ENCODE results near the gene BICDL1.
A peak's percentile ranks its signal among the peaks of the same experiment; 100 is the strongest.
"Not testable (repeated sequence)": the region's sequence is repeated elsewhere in the genome, so short reads cannot be mapped to it uniquely, and the experiment has no call there.

Gene BICDL1

DNA sequence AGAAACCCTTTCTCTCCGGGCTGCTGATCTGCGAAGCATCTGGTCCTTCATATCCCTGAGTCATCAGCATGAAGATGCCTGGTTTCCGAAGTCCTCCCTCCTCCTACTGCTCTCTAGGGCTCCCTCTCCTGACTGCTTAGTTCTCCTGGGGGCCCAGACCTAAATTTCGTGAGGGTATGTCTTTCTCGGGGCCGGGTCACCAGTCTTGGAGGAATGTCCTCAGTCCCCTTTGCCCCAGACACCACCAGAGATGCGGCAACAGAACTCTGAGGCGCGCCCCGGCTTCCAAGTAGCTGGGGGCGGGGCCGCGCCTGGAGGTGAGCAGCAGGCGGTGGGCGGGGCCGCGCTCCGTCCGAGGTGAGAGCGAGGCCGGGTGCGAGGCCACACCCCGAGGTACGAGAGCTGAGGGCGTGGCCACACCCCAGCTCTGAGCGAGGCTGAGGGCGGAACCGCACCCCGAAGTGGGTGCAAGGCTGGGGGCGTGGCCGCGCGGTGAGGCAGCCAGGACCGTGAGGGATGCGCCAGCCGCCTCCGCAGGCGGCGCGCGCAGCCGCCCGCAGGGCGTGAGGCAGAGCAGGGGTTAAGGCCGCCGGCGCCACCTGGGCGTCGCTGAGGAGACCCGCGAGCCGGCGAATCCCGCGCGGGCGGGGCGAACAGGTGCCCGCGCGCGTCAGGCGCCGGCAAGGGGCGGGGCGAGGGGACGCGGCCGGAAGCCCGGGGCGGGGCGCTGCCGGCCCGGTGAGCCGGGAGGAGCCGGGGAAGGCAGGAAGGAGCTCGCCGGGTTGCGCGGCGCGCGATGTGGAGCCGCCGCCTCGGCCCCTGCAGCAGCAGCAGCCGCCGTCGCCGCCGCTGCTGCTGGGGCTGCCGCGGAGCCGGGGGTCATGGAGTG, at the start of gene BICDL1:
TSS of gene BICDL1 (plus strand) at position 765 of the 889 bp plus-strand sequence. CDS start 633 bp downstream, outside the sequence.
- DNase-seq (ENCODE audit: low read depth in 2 of 2), result peak; percentile 95

- DNase-seq (ENCODE audit: low read depth in 2 of 2), result no peak
Observed at GRCh38 chr12:119940897-119941296, 48.1 kb upstream of the BICDL1 start.

DNA sequence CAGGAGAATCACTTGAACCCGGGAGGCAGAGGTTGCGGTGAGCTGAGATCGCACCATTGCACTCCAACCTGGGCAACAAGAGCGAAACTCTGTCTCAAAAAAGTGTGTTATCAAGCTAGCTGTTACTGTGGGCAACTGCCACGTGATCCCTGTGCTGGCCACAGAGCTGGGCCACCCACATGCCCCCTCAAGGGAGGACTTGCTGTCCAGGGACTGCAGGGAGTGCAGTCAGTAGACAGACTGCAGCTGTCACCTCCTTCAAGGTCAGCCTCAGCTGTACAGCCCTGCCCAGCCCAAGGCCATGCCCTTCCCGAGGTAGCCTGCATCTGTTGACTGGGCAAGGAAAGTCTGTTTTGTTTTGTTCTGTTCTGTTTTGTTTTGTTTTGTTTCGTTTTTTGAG, 46.6 kb upstream of the BICDL1 start:
- DNase-seq (ENCODE audit: low read depth in 2 of 2), result no peak

- DNase-seq (ENCODE audit: low read depth in 2 of 2), result no peak
Observed at GRCh38 chr12:119946213-119946612, 42.8 kb upstream of the BICDL1 start.

DNA sequence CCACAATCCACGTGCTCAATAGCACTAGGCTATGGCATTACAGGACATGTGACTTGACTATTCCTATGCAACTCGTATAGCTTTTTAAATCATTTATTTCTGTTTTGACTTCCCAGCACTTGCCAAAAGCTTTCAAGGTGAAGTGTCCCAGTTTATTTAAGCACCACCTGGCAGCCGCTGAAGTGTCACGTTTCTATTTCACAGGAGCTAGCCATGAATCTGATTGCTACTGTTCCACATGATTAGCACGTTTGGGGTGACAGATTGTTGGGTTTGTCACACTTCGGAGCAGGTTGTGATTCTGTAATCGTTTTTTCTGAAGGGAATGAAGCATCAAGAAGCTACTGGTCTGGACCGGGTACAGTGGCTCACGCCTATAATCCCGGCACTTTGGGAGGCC, 39.9 kb upstream of the BICDL1 start:
- DNase-seq (ENCODE audit: low read depth in 2 of 2), result no peak

DNA sequence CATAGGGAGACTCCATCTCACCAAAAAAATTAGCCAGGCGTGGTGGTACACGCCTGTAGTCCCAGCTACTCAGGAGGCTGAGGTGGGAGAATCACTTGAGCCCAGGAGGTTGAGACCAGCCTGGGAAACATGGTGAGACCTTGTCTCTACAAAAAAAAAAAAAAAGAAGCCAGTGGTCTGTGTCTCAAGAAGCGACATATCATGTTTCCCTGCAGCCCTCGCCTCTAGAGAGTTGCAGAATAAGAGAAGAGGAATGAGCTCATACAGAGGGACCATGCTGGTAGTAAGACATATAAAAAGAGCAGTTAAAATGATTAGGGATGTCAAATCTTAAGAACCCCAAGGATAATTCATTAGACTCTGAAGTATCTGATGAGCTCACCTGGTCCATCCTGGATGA, 39.4 kb upstream of the BICDL1 start:
- DNase-seq (ENCODE audit: low read depth in 2 of 2), result no peak

DNA sequence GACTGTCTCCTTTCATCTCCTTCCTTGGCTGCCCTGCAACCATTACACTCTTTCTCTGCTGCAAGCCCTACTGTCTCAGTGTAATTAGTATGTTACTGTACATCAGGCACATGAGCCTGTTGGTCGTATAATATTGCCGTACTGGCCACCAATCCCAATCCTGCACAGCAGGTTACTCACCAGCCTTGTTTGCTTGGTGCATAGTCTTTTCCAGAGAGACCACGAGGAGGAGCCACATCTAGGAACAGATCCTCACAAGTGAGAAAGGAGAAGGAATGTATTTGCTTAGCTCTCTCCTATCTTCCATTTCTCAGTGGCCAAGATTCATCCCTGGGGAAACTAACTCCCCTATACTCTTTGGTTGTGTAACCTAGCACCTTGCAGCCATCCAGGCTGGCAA, 33.0 kb upstream of the BICDL1 start:
- DNase-seq (ENCODE audit: low read depth in 2 of 2), result no peak

- DNase-seq (ENCODE audit: low read depth in 2 of 2), result no peak
Observed at GRCh38 chr12:119957135-119957534, 31.9 kb upstream of the BICDL1 start.

DNA sequence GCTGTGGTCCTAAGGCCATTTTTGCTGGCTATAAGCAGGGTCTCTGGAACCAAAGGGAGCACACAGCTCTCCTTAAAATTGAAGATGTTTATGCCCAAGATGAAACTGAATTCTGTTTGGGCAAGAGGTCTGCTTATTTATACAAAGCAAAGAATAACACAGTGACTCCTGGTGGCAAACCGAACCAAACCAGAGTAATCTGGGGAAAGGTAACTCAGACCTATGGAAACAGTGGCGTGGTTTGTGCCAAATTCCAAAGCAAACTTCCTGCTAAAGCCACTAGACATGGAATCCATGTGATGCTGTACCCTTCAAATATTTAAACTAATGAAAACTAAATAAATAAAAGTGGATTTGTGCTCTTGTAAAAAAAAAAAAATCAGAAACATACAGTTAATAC, 29.6 kb upstream of the BICDL1 start:
- no peak for DNase-seq (ENCODE audit: low read depth in 2 of 2)

DNA sequence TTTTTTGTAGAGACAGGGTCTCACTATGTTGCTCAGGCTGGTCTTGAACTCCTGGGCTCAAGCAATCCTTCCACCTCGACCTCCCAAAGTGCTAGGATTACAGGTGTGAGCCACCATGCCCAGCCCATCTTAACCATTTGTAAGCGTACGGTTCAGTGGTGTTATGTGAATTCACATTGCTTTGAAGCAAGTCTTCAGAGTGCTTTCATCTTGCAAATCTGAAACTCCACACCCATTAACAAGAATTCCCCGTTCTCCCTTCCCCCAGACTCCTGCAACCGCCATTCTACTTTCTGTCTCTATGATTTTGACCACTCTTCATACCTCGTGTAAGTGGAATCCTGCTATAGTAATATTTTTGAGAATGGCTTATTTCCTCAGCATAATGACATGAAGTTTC, 24.9 kb upstream of the BICDL1 start:
- DNase-seq (ENCODE audit: low read depth in 2 of 2), result no peak

DNA sequence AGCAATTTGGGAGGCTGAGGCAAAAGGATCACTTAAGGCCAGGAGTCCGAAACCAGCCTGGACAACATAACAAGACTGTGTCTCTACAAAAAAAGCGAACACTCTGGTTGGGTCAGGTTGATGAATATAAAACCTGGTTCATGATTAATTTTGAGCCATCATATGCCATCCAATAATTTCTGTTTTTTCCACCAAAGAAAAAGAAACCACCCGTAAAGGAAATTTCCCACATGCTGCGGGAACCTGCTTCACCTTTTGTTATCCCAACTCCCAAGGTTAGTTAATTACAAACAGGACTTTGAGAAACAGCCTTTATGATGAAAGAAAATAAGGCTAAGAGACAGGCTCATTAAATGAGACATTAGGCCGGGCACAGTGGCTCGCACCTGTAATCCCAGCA, 24.1 kb upstream of the BICDL1 start:
- DNase-seq (ENCODE audit: low read depth in 2 of 2), result no peak

- no peak for DNase-seq (ENCODE audit: low read depth in 2 of 2)
Observed at GRCh38 chr12:119980242-119980641, 8.8 kb upstream of the BICDL1 start.

DNA sequence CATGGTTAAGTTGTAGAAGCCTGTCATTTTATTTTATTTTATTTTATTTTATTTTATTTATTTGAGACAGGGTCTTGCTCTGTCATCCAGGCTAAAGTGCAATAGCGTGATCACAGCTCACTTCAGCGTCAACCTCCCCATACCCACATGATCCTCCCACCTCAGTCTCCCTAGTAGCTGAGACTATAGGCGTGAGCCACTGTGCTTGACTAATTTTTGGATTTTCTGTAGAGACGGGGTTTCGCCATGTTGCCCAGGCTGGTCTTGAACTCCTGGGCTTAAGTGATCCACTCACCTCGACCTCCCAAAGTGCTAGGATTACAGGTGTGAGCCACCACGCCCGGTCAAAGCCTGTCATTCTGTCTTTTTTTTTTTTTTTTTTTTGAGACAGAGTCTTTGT, 8.3 kb upstream of the BICDL1 start:
- not testable (repeated sequence) for DNase-seq (ENCODE audit: low read depth in 2 of 2)

DNA sequence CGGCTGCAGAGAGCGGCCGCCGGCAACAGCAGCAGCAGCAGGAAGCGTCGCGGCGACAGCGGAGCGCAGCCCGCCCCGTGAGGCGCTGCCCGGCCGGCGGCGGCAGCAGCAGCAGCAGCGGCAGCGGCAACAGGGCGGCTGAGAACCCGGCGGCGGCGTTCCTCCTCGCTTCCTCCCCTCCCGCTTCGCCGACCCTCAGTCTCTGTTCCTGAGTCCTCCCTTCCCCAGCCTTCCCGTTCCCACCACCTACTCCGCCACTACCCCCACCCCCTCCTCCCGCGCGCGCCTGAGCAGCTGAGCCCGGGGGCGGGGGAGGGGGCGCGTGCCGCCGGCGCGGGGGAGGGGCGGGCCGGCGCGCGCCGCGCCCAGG, 310 bp downstream of the BICDL1 start:
- DNase-seq (ENCODE audit: low read depth in 2 of 2), result no peak

DNA sequence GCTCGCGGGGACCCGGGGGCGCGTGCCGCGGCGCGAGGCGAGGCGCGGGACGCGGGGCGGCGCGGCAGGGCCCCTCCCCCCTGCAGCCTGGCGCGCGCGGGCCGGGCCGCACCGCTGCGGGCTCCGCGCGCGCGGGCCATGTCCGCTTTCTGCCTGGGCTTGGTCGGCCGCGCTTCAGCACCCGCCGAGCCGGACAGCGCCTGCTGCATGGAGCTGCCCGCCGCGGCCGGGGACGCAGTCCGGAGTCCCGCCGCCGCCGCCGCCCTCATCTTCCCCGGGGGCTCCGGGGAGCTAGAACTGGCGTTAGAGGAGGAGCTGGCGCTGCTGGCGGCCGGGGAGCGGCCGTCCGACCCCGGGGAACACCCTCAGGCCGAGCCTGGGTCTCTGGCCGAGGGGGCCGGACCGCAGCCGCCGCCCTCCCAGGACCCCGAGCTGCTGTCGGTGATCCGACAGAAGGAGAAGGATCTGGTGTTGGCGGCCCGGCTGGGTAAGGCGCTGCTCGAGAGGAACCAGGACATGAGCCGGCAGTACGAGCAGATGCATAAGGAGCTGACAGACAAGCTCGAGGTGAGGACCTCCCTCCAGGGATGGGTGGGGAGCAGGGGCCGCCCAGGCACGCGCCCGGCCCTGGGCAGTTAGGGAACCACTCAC, 820 bp downstream of the BICDL1 start:
- peak; percentile 32 to 62 for DNase-seq (ENCODE audit: low read depth in 2 of 2)

GRCh38 chr12:119990382-119990874, 1.4 kb downstream of the BICDL1 start:
- no peak for DNase-seq (ENCODE audit: low read depth in 2 of 2)

- no peak for DNase-seq (ENCODE audit: low read depth in 2 of 2)
Observed at GRCh38 chr12:119992129-119992705, 3.2 kb downstream of the BICDL1 start.

GRCh38 chr12:119994892-119995658, 6.0 kb downstream of the BICDL1 start:
- DNase-seq (ENCODE audit: low read depth in 2 of 2), result no peak

DNA sequence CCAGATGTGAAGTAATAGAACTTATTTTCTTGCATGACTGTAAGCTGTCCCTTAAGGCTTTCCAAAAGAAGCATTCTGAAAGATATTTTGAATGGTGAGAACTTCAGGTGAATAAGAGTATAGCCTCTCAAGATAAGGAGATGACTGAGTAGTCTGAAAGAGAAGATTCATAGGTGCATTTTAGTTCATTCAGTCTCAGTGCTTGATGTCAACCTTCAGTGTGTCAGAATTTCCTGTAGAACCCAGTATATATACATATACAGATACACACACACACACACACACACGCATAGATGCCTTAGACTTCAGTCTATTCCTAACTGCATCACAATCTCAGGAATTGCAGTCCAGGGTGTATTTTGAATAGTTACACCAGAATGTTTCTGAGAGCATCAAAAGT, 7.4 kb downstream of the BICDL1 start:
- no peak for DNase-seq (ENCODE audit: low read depth in 2 of 2)

DNA sequence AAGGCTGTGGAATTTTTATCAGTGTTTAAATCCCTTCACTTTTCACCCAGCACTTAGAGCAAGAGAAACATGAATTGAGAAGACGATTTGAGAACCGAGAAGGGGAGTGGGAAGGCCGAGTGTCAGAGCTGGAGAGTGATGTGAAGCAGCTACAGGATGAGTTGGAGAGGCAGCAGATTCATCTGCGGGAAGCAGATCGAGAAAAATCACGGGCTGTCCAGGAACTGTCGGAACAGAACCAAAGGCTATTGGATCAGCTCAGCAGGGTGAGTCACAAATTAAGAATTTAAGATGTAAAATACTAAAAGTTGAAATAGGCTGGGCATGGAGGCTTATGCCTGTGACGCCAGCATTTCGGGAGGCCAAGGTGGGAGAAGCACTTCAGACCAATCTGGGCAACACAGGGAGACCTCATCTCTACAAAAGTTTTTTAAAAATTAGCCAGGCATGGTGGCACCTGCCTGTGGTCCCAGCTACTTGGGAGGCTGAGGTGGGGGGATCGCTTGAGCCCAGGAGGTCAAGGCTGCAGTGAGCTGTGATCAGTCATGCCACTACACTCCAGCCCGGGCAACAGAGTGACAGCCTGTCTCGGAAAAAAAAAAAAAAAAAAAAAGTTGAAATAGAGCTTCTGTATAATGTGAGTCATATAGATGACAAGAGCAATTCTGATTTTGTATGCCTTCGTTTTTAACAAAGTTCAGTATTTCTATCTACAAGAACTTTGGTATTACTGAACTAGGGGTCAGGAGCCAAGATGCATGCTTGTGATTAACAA, 9.6 kb downstream of the BICDL1 start:
- DNase-seq (ENCODE audit: low read depth in 2 of 2), result no peak

DNA sequence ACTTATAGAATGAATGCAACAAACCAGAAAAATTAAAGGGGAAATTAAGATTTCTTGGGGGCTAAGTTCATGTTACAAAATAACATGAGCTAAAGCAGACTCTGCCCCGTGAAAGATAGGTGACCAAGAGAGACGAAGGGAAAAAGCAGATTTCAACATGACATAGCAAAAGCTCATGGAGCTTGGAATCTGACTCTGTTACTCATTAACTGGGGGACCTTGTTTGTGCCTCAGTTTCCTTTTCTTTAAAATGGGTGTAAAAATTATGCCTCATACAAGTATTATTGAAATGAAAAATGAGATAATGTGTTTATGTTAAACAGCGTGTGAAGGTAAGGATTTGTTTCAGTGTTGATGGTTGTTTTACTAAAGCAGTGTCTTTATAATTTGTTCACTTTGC, 11.5 kb downstream of the BICDL1 start:
- DNase-seq (ENCODE audit: low read depth in 2 of 2), result no peak

Data from stimulated activated CD4-positive, alpha-beta T cell treated with anti-CD3 and anti-CD28 coated beads, Interleukin-12 subunit alpha, Interleukin-12 subunit beta, amount 100 ng/mL, for 24 hours (primary cell).